GM12801 (cell line): Measurements from ENCODE around the gene OTOG.

ENCODE experiments used
- TF ChIP-seq, protein P1 (sequence below): IDR thresholded peaks from one replicate; pipeline ENCODE4 v1.5.1; 2011; ENCODE audit warnings: control low read depth; ENCODE audit not compliant: insufficient read length; ENCODE audit errors: extremely low read depth

The OTOG gene

DNA sequence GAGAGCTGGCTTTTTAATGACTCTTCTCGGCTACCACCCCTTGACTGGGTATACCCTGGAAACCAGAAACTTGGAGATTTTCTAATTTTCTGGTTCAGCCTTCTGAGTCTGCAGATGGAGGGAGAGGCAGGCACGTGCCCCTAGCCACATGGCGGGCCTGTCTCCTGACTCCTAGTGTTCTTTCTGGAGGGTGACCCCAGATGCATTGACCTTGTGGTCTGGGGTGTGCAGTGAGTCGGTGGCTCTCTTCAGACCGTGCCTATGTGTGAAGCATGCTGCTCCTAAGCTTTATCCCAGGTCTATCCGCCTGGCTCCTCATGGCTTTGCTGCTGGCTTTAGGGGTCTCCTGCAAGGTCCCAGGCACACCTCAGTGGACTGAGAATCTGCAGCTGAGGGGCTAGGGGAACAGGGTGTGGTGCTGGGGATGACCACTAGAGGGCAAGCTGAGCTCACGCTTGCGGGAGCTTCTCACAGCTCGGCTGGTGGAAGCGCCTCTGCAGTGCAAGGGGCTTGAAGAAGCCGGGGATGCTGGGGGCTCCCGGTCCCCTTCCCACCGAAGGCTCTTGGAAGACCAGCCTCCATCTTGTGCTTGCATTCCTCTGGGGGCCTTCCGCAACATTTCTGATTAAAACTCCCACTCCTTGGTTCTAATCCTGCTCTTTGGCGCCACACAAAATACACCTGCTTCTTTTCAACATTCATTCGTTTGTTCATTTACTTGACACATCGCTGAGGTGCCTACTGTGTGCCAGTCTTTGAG is 51.8 kb downstream of the OTOG start:
- TF ChIP-seq, protein P1, sequence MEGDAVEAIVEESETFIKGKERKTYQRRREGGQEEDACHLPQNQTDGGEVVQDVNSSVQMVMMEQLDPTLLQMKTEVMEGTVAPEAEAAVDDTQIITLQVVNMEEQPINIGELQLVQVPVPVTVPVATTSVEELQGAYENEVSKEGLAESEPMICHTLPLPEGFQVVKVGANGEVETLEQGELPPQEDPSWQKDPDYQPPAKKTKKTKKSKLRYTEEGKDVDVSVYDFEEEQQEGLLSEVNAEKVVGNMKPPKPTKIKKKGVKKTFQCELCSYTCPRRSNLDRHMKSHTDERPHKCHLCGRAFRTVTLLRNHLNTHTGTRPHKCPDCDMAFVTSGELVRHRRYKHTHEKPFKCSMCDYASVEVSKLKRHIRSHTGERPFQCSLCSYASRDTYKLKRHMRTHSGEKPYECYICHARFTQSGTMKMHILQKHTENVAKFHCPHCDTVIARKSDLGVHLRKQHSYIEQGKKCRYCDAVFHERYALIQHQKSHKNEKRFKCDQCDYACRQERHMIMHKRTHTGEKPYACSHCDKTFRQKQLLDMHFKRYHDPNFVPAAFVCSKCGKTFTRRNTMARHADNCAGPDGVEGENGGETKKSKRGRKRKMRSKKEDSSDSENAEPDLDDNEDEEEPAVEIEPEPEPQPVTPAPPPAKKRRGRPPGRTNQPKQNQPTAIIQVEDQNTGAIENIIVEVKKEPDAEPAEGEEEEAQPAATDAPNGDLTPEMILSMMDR, result peak; percentile 77

DNA sequence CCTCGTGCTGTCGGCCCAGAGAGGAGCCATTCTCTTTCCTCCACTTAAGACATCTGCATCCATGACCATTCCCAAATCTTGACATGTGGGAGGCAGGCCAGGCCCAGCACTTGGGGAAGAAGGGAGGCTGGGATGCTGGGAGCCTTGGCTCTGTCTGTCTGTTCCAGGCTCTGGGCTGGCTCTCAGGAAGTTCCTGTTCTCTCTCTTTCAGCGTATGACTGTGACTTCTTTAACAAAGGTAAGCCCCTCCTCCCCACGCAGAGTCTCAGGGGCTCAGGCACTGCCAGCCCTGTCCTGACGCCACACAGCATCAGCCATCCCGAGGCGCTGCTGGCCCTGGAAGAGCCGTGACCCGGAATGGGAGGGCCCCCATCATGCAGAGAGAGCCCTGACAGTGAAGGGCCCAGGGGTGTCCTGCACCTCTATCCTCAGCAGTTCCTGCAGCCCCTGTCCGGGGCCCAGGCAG is 52.4 kb downstream of the OTOG start:
- TF ChIP-seq, protein P1, result no peak

DNA sequence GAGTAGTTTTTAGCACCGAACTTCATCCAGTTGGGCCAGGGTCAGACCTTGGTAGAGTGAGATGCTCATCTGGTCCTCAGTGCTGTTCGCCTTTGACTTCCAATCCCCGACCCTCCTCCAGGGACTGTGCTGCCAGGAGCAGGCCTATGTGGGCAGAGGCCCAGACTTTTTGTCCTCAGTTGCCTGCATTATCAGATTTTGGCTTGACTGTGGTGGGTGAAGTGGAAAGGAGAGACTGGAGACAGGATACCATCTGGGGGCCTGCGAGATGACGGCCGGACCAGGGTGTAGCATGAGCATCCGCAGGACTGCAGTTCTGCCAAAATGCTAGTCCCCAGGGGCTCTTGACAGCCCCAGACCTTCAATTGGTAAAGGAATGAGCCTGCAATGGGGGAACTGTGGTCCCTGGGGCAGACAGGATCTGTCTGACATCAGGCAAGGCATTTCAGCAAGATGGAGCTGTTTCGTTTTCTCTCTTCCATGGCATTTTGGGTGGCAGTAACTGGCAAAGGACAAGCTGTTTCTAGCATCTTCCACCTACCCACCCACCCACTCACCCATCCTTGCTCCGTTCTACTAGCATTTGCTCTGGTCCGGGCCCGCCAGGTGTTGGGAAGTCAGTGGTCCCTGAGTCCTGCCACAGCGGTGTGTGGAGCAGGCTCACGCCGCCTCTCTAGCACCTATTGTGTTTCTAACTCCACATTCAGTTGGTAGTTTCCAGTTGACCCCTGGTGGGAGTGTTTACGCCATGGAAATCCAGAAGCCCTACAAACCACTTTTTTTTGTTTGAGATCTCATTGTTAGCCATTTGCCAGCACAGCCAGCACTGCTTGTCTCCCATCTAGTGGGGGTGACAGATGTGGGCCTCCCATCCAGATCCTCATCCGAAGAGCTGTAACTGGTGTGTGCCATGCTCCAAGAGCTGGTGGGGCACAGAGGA is 53.5 kb downstream of the OTOG start:
- TF ChIP-seq, protein P1, result no peak

DNA sequence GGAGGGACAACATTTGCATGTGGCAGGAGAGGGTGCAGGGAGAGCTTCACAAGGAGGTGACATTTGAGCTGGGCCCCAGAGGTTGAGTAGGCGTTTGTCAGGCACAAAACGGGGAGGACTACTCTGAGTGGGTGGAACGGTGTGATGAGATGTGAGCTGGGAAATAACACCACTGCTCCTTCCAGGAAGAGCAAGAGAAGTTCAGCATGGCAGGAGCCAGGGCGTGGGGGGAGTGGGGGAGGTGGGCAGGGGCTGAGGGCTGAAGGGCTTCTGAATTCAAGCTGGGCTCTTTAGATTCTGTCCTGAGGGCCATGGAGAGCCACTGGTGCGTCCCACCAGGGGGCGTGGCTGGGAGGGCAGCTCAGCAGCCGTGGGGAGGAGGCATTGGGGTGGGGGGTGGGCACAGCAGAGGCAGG is 54.2 kb downstream of the OTOG start:
- TF ChIP-seq, protein P1, result no peak

DNA sequence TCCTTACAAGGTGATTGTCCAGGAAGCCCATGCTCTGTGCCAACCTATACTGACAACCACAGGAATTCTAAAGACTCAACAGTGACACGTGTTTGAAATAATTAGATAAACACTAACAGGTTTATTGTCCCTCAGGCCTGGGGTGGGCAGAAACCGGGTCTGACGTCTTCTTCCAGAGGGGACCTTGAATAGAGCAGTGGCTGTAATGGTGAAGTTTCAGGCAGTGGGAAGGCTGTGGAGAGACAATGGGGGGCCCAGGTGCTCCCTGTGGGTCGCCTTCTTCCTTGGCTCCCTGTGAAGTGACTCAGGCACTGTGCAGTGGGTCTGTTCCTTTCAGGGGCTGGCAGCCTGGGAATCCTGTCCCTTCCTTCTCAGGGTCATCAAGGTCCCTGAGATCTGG is 54.6 kb downstream of the OTOG start:
- TF ChIP-seq, protein P1, result no peak

DNA sequence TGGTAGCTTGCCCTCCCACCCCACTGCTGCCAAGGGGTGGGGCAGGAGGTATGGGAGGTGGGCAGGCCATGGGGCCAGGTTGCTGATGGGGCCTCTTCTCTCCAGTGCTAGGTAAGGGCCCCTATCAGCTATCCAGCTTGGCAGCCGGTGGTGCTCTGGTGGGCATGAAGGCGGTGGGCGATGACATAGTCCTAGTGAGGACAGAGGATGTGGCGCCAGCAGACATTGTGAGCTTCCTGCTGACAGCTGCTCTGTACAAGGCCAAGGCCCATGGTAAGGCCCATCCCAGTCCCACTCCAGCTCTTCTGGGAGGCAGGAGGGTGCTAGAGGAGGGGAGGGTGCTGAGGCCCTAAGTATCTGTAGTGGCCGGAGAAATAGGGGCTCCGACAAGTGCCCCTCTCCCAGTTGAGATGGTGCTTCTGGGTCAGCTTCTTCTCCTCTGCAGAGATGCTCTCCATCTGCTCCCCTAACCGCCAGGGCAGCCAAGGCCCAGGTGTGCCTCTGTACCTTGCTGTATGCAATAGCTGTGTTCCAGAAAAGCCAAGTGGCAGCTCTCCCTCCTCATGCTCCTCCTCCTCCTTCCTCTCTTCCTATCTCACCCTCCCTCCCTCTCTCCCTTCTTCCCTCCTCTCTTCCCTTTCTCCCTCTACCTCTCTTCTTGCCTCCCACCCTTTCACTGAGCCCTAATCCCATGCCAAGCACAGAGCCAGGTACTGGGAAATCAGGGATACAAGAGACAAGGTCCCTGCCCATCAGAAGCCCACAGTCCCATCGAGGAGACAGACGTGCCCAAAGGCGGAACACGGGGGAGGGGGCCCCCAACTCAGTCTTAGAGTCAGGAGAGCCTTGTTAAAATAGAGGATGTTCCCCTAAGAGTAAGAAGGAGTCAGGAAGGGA is 55.3 kb downstream of the OTOG start:
- TF ChIP-seq, protein P1, result no peak
